HG03432 (cell line): ENCODE results near the gene MPP2.
"Not testable (repeated sequence)": the region's sequence is repeated elsewhere in the genome, so short reads cannot be mapped to it uniquely, and the experiment has no call there.

Experiments used
- ATAC-seq: cut with Tn5 transposase; IDR thresholded peaks from one replicate; pipeline ENCODE4 v1.9.1; 2021; ENCODE audit warnings: mild to moderate bottlenecking, moderate library complexity; ENCODE audit not compliant: unreplicated experiment

Gene MPP2

DNA sequence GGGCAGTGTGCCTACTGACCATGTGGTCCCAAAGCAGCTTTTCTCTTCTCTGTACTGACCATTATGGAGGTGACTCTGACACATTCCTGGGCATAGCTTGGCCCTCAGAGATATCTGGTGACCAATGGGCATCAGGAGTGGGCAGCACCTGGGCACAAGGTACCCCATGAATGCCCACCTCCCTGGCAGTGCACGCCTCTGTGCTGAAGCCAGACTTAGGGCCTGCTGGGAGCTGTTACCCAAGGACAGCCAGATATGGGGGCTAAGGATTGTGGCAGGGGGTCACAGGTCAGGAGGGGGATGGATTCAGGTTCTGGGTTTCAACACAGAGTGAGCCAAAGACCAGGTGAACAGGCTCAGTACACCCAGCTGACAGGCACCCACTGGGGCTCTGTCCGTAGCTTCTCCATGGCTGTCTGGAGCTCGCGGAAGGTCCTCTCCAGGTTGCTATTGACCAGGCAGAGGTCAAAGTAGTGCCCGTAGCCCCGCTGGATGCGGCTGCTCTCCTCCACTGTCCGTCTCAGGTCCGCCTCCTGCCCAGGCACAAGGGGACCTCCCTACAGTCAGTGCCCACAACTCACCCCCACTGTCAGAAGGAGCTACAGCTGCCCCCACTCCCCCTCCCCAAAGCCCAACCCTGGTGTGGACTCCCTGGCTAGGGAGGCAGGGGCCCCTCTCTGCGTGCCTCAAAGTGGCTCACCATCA lies 29.7 kb downstream of the MPP2 start:
- ATAC-seq = no peak

DNA sequence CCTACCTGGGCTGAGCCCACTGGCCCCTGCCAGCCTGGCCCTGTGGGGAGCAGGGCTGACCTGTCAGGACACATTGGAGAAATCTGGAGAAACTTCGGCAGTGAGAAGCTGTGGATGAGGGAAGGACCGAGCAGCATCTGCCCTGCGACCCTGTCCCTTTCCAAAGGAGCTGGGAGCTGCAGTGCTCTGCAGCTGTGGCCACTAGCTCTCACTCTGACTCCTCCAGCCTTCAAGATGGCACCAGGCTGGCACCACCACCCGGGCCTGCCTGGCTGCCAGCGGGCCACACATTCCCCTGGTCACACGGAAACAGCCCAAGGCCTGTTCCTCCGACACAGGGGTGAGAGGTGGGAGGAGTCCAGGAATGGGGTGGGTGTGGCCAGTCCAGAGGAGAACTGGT lies 30.3 kb downstream of the MPP2 start:
- no peak for ATAC-seq

DNA sequence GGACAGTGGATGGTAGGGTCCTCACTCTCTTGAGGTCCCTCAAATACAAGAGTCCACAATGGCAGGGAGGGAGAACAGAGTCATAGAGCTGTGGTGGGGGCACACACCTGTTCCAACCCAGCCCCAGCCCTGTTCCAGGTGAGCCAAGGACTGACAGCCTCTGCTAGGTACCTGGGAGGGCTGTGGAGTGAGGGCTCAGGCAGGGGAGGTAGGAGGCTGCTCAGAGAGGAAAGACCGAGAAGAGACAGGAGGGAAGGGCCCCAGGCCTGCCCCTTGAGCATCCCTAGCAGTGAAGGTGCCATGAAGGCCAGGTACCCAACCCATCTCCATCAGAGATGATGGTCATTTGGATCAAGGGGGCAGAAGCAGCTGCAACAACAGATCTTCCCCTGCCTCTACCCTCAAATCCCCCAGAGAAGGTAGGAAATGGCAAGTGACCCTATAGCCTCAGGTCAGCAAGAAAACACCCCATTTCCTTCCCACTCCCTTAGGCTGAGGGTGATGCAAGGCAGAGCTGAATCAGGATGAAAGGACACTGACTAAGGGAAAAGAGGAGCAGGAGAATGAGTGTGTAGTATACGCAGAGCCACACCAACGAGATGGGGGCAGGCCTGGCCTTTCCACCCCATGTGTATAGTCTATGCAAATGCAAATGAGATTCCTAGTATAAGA lies 31.7 kb downstream of the MPP2 start:
- no peak for ATAC-seq

DNA sequence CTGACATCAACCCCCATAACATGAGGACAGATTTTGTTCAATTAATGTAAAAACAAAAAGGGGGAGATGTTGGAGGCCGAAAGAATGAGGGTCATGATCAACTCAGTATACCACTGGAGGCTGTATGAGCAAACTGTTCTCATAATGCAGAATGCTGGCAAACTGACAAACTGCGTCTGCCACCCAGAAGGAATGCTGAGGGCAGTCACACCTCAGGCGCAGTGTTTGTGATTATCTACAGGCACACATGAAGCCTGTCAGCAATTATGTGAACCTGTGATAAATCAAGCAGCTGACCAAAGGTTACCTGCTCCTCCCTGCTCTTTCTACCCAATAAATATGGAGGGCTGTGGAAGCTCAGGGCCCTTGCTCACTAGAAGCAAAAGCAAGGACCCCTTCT lies 33.0 kb downstream of the MPP2 start:
- ATAC-seq = no peak

DNA sequence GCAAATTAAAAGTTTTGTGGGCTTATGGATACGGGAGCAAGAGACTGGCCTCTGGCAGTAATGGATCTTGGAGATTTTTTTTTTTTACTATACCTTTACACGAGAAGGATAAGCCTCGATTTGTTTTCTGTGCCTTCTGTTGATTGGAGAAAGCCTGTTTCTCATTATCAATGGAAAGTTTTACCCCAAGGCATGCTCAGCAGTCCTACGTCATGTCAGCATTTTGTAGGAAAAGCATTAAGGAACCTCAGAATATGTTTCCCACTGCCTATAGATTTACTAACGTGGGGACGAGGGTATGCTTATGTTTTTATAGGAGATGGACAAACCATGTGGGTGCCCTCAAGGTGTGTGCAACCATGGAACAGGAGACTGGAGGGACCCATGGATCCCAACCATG lies 33.5 kb downstream of the MPP2 start:
- ATAC-seq = no peak

DNA sequence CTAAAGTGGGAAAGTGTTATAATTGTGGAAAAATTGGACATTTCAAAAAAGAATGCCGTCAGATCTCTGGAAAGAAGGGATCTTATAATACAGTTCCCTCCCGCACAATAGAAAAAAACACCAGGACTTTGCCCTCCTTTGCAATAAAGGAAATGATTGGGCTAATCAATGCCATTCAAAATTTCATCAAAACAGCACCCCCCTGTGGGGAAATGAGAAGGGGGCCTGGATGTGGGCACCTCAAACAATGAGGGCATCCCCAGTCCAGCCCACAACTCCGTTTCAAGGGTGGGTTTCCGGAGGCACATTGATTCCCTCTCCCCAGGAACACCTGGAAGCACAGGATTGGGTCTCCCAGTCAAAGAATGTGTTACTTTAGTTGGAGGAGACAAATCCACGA lies 34.2 kb downstream of the MPP2 start:
- no peak for ATAC-seq

DNA sequence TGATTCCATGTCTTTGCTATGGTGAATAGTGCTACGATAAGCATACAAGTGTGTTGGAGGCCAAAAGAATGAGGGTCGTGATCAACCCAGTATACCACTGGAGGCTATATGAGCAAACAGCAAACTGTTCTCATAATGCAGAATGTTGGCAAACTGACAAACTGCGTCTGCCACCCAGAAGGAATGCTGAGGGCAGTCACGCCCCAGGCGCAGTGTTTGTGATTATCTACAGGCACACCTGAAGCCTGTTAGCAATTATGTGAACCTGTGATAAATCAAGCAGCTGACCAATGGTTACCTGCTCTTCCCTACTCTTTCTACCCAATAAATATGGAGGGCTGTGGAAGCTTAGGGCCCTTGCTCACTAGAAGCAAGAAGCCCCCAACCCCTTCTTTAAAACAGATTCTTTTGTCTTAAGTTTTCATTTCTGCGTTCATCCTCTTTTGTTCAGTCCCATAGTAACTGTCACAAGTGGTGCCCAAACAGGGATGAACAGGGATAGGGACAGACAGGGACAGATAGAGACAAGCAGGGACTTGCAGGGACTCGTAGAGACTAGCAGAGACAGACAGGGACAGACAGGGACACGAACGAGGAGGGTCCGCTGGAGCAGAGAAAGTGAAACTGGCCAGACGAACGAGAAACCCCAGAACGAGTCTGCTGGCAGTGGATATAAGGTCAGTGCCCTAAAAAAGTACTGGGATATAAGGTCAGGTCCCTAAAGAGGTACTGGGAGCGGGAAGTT lies 35.2 kb downstream of the MPP2 start:
- ATAC-seq = no peak

DNA sequence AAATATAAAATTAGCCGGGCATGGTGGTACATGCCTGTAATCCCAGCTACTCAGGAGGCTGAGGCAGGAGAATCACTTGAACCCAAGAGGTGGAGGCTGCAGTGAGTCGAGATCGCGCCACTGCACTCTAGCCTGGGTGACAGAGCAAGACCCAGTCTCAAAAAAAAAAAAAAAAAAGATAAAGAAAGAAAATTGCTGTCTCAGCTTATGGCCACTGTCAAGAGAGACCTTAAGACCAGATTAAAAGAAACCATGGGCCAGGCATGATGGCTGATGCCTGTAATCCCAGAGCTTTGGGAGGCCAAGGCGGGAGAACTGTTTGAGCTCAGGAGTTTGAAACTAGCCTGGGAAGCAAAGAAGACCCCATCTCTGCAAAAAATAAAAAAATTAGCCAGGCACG lies 38.3 kb downstream of the MPP2 start:
- not testable (repeated sequence) for ATAC-seq

DNA sequence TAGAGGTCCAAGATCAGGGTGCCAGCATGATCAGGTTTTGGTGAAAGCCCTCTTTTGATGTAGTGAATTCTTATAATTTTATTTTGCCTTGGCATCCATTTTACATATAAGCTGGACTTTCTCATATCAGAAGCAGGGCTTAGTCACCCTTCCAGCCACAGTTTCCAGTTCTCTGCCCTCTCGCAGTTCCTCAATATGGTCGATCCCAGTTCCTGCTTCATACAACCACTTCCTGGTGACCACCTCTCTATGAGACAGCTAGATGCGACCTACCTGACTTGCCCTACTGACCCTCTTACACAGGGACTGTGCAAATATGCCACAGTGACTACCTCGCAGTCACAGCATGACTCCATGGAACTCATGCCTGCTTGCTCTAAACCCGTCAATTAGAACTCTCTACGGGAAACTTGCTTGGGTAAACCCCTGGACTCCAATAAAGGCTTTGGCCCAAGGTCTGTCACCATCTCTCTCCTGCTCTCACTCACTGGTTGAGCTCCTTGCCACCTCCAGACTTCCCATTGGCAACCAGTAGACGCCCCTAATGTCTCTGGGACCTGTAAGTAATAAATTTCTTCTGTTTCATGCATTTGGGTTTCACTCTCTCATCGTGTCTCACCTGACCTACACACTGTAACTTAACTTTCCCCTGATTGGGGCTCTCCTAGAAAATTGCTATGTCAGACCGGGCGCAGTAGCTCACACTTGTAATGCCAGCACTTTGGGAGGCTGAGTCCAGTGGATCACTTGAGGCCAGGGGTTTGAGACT lies 38.9 kb downstream of the MPP2 start:
- ATAC-seq = no peak

DNA sequence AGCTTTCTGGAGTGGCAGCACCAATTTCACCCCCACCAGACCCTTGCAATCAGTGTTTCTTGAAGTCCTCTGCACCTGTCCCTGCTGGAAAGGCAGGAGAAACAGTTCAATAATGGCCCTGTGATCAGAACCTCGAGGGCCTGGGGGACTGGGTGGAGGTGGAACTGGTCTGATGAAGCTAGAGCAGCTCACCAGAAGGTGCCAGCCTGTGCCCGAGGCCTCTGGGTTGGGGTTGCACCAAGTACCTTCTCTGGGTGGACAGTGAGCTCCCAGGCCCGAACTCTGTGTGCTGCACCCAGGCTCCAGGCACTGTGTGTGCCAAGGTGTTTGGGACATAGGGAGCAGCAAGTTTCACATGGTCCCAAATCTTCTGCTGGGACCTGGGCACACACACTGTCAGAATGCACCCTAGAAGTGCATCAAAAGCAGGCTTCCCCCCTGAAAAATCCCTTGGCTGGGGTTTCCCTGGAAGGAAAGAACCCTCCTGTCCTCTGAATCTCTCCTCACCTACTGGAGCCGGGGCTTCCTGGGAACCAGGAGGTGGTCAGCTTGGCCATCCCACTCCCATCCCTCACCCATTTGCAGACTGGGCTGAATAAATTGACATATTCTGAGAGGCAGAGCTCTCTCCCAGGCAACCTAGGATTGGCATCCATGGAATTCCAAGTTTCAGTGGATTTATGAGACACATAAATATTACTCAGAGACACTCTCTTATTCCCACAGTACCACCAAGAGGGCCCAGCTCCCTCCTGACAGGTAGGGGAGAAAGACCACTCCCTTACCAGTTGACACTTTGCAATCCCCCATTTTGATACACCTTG lies 43.0 kb downstream of the MPP2 start:
- ATAC-seq = no peak

DNA sequence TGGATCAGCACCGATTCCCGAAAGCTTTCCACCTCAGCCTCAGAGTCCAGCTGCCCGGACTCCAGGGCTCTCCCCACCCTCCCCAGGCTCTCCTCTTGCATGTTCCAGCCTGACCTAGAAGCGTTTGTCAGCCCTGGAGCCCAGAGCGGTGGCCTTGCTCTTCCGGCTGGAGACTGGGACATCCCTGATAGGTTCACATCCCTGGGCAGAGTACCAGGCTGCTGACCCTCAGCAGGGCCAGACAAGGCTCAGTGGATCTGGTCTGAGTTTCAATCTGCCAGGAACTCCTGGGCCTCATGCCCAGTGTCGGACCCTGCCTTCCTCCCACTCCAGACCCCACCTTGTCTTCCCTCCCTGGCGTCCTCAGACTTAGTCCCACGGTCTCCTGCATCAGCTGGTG lies 45.4 kb downstream of the MPP2 start:
- ATAC-seq = no peak

DNA sequence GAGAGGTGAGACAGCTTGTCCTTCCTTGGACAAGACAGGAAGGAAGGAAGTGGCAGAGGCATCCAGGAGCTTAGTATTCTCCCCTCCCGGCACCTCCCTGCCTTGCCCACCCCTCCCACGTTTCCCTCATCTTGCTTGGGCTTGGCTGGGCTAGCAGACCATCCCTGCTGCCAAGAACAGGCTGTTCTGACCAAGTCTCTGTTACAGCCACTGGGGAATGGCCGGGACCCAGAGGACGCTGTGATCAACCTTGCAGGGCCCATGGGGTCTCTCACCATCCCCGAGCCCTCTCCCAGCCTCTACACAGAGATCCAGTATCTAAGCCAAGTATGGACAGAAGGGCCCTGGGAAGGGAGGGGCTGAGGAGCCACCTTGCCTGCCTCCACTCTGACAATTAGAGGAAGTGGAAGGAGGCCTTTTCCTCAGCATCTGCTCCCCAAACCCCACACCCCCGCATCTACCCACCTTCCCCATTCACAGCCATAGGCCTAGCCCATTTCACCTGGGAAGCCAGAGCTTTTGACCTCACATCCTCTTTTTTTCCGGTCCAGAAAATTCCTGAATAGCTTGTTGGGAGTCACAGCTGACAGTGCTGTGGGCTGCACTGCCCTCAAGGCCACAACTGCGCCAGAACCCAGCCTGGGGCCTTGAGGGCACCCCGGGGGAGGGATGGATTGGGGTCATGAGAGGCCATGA lies 46.3 kb downstream of the MPP2 start:
- no peak for ATAC-seq

DNA sequence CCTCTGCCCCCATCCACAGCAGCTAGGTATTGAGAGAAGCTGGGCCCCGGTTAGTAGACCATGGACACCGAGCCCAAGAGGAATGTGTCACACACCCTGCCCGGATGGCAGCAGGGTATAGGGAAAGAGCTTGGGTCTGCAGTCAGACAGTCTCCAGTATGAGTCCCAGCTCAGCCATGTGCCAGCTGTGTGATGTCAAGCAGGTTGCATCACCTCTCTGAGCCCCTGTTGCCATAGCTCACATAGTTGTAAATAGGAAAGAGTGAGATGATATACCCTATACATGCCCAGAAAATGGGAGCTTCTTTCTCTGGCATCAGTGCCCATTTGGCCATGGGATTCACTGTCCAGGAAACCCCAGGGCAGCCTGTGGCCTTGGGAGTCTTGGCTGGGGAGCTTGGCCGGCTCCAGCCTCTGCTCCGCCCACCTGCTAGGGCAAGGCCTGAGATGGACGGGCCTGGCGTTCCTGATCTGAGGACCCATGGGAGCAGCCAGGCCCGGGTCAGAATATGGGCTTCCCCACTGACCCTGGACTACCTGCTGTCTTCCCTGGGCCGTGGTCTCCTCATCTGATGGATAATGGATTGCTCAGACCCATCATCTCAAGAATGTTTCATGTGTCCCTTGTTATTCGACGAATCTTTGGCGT lies 47.1 kb downstream of the MPP2 start:
- no peak for ATAC-seq

DNA sequence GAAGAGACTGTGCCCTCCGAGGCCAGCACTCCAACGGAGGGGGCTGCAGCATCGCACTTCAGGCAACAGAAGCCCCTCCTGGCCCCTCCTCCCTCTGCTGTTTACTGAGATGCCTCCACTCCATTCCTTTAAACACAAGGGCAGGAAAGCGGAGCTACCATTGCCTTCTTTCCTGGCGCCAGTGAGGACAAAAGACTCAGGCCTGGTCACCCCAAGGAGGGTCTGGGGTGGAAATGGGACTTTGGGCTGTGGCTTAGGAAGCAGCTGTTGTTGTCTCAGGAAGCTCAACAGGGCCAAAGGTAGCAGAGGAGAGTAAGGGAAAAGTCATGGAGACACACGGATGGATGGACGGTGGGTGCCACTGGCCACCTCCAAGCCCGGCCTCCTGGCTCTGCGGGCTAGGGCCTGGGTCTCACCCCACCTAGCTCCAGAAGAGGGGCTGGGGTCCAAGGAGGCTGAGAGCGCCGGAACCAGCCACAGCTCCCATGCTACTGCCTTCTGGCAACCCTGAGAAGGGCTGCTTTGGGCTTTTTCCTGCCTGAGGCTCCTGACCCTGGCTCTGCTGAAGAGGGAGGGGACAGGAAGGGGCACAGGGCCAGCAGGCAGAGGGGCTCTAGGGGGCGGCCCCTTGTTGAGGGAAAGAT lies 49.3 kb downstream of the MPP2 start:
- no peak for ATAC-seq

DNA sequence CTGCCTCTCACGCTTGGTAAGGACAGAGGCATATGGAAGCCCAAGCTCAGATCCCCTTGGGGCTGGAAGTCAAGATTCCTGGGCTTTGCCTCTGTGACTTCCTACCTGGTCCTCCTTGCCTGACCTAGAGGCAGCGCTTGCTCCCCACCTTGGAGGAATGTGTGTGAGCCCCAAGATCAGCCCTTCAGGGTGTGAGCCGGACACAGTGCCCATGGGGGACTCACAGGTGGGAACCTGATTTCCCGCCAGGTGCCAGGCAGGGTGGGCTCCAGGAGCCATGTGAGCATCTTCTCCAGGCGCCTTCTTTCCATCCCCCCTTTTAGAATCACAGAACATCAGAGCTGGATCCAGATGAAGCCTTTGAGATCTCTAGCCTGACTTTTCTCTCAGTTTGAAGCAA lies 50.2 kb downstream of the MPP2 start:
- no peak for ATAC-seq

DNA sequence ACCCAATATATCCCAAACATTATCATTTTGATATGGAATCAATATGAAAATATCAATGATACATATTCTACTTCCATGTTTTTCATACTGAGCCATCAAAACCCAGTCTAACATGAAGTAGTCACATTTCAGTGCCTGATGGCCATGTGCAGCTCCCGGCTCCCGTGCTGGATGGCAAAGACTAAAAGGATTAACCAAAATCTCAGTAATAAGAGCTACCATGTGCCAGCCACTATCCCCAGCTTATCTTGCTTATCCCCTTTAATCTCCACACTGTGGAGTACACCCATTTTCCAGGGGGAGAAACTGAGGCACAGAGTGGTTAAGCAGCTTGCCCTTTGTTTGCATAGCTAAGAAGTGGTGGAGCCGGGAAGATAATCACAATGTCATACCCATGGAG lies 51.2 kb downstream of the MPP2 start:
- ATAC-seq = no peak

DNA sequence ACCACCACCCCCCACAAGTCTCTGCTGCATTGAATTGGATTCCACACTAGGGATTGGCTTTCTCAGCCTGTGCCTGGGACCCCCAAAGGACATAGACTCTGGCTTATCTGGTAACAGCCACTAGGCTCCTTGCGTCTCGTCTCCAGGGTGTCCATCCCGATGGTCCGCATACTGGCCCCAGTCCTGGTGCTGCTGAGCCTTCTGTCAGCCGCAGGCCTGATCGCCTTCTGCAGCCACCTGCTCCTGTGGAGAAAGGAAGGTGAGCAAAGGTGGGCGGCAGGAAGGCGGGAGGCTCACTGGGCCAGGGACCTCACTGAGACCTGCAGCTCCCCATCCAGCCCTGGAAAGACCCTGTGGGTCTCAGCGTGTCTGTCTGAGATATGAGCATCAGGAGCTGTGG lies 52.3 kb downstream of the MPP2 start:
- no peak for ATAC-seq

DNA sequence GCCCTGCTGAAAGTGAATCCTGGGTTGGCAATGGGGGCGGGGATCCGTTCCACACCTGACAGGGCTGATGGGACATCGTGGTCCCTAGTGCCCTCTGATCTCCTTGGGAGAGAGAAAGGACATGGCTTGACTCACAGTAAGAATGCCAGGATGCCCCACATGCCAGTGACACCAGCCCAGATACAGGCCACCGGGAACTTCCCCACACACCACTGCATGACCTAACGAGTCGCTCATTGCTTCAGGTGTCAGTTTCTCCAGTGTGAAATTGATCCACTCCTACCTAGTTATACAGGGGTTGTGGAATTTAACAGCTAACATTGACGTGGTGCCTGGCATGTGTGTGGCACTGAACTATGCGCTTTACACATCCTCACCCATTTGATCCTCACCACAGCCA lies 52.8 kb downstream of the MPP2 start:
- no peak for ATAC-seq

DNA sequence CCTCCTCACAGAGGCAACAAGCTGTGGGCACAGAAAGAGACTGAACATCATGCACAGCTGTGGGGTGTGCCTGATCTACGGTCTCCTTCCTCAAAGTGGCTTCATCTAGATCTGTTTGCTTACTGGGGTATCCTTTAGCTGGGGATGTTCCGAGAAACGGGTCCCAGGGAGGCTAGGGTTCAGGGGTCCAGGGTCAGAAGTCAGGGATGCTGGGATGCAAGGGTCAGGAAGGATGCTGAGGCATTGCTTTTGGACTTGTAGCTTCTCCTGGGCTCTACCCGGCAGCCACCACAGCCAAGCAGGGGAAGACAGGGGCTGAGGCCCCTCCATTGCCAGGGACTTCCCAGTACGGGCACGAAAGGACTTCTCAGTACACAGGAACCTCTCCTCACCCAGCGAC lies 53.8 kb downstream of the MPP2 start:
- ATAC-seq = no peak
